Psoas muscle (tissue), 8 donors: ENCODE measurements around the gene PLXNC1. TPM values are rescaled to one million over a fixed set of nuclear protein-coding genes. Genes with fewer than 3 reads are reported as not detected.

ENCODE experiments used
- ATAC-seq, 4 donors: fragments of 200-7000 bp; cut with Tn5 transposase; one replicate each; pipeline ENCODE4 v1.9.1; 2020; ENCODE audit warnings: moderate library complexity in 3 of 4, mild to moderate bottlenecking in 2 of 4
- DNase-seq, 2 donors: peaks; one replicate each; pipeline ENCODE4 v3.0.0-alpha.2; 2020
- H3K27ac ChIP-seq: fragments of 200-600 bp; one replicate; pipeline ENCODE4 v1.8.0; 2022
- H3K27me3 ChIP-seq, 3 donors: fragments of 200-600 bp in 1 of 3; one replicate each; pipeline versions ENCODE4 v1.6.1 to v1.8.0; 2013 to 2022; ENCODE audit warnings: low read length in 2 of 3, mild to moderate bottlenecking in 2 of 3, moderate library complexity in 1 of 3; ENCODE audit not compliant: insufficient read depth in 3 of 3
- H3K36me3 ChIP-seq, 2 donors: fragments of 200-600 bp in 1 of 2; one replicate each; pipeline versions ENCODE4 v1.6.1 to v1.8.0; 2013 to 2022; ENCODE audit warnings: low read depth in 1 of 2, mild to moderate bottlenecking in 1 of 2, moderate library complexity in 1 of 2; ENCODE audit not compliant: insufficient read depth in 1 of 2
- H3K4me1 ChIP-seq: fragments of 200-600 bp; one replicate; pipeline ENCODE4 v1.8.0; 2022
- H3K4me3 ChIP-seq: fragments of 200-600 bp; one replicate; pipeline ENCODE4 v1.8.0; 2022; ENCODE audit warnings: mild to moderate bottlenecking
- H3K9me3 ChIP-seq: fragments of 200-600 bp; one replicate; pipeline ENCODE4 v1.8.0; 2022
- WGBS, 3 donors: extraction: QIAGEN DNeasy Blood & Tissue Kit; methylation state at CpG; one replicate each; pipeline versions ENCODE4 v1.1.6 to v1.1.7; 2013; 5-methylcytosine and 5-hydroxymethylcytosine counted together
- intact Hi-C, 2 donors: fragments of 100-400 bp; cut with DNase I; formaldehyde crosslinking; loops; one replicate each; pipeline versions ENCODE4 v1.11.0 to v1.14.2; 2022
- polyA plus RNA-seq, 3 donors: library from polyadenylated mRNA; stranded (reverse); fragments of 200-250 nt; gene quantifications; one replicate each; pipeline ENCODE4 v1.2.3, GENCODE V29; 2013
- total RNA-seq, 4 donors: library from RNA; stranded (reverse); fragmentation: NEBNext Ultra II Directional in 2 of 4; extraction: Animal tissue kit (Norgen Biotek cat#: 25700) in 2 of 4; gene quantifications; one replicate each; pipeline versions ENCODE4 v1.2.1 to v1.2.4, GENCODE V29; 2021 to 2023
- TF ChIP-seq, protein P1 (sequence below): fragments of 200-600 bp; IDR thresholded peaks from one replicate; pipeline ENCODE4 v1.8.0; 2022; ENCODE audit warnings: antibody characterized with exemption
- donor health status: healthy with polysubstance abuse.
- donor health status: DM: no; HTN: no; CAD: no; lungs with moderate emphysema.
- donor health status: Bipolar disorder and iron deficiency.
- donor health status: healthy.
- donor health status: DM: yes; HTN: yes; CAD: no.
- donor health status: DM: no; HTN: no; CAD: no.
- donor health status: DM: no; HTN: no; CAD: no.
- donor health status: DM: yes; HTN: yes; CAD: no.

PLXNC1 gene
- total and polyA plus RNA-seq, 7 donors, result 0.18 to 4.0 (median 0.52) TPM

DNA sequence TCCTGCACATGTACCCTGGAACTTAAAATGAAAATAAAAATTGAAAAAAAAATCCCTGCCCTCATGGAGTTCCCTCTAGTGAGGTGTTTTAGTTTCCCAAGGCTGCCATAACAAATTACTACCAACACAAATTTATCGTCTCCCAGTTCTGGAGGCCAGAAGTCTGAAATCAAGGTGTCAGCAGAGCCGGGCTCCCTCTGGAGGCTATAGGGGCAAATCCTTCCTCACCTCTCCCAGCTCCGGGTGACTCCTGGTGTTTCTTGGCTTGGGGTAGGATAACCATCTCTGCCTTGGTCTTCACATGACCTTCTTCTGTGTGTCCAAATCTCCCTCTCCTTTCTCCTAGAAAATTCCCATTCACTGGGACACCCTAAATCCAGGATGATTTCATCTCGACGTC, 50.1 kb downstream of the PLXNC1 start:
- no peak for ATAC-seq
- no peak for DNase-seq
- Histone ChIP-seq H3K4me1 (no peaks in the 10 kb centered on the region), H3K4me3 (no peak overlapping the region), H3K9me3 (no peaks in the 10 kb centered on the region), H3K27me3 (no peaks in the 10 kb centered on the region), H3K36me3 (no peaks in the 10 kb centered on the region), H3K27ac (no peak overlapping the region)
- TF ChIP-seq, protein P1, sequence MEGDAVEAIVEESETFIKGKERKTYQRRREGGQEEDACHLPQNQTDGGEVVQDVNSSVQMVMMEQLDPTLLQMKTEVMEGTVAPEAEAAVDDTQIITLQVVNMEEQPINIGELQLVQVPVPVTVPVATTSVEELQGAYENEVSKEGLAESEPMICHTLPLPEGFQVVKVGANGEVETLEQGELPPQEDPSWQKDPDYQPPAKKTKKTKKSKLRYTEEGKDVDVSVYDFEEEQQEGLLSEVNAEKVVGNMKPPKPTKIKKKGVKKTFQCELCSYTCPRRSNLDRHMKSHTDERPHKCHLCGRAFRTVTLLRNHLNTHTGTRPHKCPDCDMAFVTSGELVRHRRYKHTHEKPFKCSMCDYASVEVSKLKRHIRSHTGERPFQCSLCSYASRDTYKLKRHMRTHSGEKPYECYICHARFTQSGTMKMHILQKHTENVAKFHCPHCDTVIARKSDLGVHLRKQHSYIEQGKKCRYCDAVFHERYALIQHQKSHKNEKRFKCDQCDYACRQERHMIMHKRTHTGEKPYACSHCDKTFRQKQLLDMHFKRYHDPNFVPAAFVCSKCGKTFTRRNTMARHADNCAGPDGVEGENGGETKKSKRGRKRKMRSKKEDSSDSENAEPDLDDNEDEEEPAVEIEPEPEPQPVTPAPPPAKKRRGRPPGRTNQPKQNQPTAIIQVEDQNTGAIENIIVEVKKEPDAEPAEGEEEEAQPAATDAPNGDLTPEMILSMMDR, result no peak
- intact Hi-C loops, result no loop called here
- WGBS, 3 donors, result 80 to 86% (median 83%) methylated on average over 5 of the region's 5 CpGs

DNA sequence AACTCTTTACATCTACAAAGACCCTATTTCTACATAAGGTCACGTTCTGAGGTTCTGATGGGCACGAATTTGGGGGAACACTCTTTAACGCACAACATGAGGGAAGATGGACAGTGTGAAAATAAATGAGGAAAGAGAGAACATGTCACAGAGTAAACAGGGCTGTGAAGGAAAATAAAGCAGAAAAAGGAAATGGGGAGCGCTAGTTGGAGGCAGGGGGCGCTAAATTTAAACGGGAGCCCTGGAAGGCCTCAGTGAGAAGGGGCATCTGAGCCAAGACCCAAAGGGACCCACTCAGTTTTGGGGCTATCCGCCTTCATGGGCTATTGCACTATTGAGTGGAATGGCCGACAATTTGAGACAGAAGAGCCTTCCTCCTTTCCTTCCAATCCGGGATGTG, 50.5 kb downstream of the PLXNC1 start:
- ATAC-seq, result no peak

DNA sequence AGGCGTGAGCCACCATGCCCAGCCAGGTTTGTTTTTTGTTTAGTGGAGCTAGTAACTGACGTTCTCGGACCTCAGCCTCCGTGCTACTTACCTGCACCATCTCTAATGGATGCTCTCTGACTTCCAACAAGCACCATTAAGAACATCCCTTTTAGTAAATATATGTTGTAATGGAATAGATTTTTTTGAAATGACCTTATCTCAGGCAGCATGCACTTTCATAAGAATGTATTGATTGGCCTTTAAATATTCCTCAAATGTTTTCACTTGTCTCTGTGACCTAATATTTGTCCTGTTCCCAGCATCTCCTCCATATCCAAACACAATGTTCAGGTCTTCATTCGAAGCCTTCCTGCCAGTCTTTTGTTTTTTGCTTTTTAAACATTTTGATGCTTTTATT, 51.7 kb downstream of the PLXNC1 start:
- no peak overlapping the region for H3K4me3 ChIP-seq
- H3K4me1 ChIP-seq, result no peaks in the 10 kb centered on the region
- H3K9me3 ChIP-seq, result no peaks in the 10 kb centered on the region
- no peaks in the 10 kb centered on the region for H3K27me3 ChIP-seq
- 78 to 94% (median 89%) methylated on average over 5 of the region's 5 CpGs for WGBS, 3 donors
- H3K27ac ChIP-seq, result no peak overlapping the region
- intact Hi-C loops, result no loop called here
- DNase-seq, result no peak
- ATAC-seq, result no peak
- TF ChIP-seq, protein P1, result no peak
- H3K36me3 ChIP-seq, result no peaks in the 10 kb centered on the region

More for the DNA sequence above, 50.5 kb downstream of the PLXNC1 start:
- DNase-seq, result no peak
- Histone ChIP-seq H3K4me3 (no peak overlapping the region), H3K27me3 (no peaks in the 10 kb centered on the region), H3K9me3 (no peaks in the 10 kb centered on the region), H3K4me1 (no peaks in the 10 kb centered on the region), H3K36me3 (no peaks in the 10 kb centered on the region), H3K27ac (no peak overlapping the region)
- TF ChIP-seq, protein P1, result no peak
- WGBS, 3 donors, result 71 to 76% (median 74%) methylated on average over 9 of the region's 9 CpGs
- intact Hi-C loops, result no loop called here

DNA sequence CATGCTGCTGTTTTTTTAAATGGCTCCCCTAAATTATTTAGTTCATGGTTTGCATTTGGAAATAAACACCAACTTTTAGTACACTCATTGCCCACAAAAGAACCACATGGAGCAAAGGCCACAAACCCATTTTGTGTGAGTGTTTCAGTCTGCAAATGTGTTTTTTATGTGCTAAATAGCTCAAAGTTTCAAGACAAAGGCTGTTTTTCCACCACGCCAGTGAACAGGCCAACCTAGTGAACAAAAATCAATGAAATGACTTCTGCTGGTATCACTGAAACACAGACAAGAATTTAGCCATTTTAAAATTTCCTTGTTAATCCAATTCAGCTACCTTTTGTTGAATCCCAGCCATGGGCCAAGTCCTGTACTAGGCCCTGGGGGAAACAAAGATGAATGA, 52.3 kb downstream of the PLXNC1 start:
- TF ChIP-seq, protein P1, result no peak

More for the DNA sequence above, 52.3 kb downstream of the PLXNC1 start:
- no peak overlapping the region for H3K27ac ChIP-seq
- no peaks in the 10 kb centered on the region for H3K9me3 ChIP-seq
- ATAC-seq (no peak), DNase-seq (no peak)
- H3K27me3 ChIP-seq, result no peaks in the 10 kb centered on the region
- no peaks in the 10 kb centered on the region for H3K36me3 ChIP-seq
- 90 to 100% (median 98%) methylated on average over 1 of the region's 1 CpG for WGBS, 3 donors
- H3K4me1 ChIP-seq, result no peaks in the 10 kb centered on the region
- intact Hi-C loops, result no loop called here
- no peak overlapping the region for H3K4me3 ChIP-seq
